Fibroblast of peridontal ligament (primary cell): ENCODE data around the gene GREB1.
A peak's percentile ranks its signal among the peaks of the same experiment; 100 is the strongest.

Source experiments
- DNase-seq: peaks from one replicate; pipeline ENCODE4 v3.0.0-alpha.2; 2010; ENCODE audit errors: extremely low read depth

GREB1 gene

DNA sequence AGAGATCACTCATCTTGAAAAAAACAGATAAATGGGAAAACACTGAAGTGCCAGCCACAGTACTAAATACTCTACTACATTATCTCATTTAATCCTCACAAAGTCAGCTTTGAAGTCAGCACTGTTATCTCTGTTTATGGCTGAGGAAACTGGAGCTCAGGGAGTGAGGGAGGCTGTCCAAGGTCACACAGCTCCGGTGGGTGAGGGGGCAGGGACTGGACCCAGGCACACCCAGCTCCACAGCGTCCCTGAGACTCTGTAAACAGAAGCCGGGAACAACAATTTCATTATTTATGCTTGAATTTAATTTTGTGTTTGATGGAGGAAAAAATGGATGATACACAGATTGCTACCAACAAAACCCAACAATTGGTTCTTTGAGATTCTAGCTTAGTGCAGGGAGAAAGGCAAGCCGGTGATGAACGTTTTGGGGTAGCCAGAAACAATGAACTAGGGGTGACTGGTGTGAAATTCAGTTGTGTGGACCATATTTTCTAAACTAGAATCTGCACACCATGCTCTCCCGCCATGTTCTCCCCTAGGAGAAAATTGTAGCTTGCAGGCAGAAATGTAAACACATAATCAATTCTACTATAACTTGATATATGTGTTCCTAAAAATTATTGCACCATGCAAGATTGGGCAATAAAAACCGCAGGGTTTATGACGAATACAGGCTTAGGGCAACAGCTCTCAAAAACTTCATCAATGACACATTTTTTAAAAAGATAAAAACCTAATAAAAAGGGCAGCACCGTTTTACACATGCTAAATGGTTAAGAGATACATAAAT, at the start of gene GREB1:
GREB1 (plus strand) TSS at position 768 of the 793 bp plus-strand sequence. CDS start 22,570 bp downstream, outside the sequence.
- peak; percentile 83 for DNase-seq

DNA sequence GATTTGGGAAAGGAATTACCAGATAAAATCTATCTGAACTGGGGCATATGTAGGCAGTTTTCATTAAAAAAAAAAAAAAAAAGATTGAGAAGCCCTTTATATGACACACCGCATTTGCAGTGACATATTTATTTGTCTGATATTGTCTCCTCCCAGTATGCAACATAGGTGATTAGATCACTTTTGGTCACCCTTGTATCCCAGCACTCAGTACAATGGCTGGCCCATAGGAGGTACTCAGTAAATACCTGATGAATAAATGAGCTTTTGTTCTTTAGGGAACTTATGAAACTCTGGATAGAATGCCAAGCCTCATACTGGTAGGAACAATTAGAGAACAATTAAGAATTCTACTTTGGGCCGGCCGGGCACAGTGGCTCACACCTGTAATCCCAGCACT, 45.0 kb upstream of the GREB1 start:
- DNase-seq: no peak

DNA sequence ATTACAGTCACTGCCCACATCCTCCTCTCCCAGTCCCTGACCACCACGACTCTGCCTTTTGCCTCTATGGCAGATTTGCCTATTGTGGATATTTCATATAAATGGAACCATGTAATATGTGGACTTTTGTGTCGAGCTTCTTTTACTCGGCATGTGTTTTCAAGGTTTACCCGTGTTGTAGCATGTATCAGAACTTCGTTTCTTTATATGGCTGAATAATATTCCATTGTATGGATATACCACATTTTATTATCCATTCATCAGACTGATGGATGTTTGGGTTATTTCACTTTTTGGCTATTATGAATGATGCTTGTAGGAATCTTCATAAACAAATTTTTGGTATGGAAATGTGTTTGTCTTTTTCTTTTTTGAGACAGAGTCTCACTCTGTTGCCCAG, 43.7 kb upstream of the GREB1 start:
- DNase-seq: no peak

DNA sequence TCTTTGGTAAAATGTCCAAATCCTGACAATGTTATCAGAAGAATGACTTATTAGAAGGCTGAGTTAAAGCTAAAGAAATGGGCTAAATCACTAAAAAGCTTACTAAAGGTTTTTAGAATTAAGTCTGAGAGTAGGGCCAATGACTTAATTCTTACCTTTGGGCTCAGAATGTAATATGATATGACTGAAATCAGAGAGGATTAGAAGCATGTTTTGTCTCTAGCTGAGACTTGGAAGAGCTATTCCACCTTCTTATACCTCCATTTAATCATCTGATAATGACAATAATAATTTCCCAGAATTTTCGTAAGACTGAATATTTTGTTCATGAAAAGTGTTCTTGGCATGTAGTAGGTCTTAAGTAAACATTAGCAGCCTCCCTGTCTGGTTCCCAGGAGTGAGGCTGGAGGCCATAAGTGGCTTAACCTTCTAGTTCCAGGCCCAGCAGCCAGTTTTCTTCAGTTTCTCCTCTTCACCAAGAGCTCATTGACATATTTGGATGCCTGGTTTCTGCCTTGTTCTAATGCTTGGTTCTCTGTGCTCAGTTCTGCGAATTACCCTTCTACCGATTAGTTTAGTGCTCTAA, 42.4 kb upstream of the GREB1 start:
- DNase-seq: no peak

DNA sequence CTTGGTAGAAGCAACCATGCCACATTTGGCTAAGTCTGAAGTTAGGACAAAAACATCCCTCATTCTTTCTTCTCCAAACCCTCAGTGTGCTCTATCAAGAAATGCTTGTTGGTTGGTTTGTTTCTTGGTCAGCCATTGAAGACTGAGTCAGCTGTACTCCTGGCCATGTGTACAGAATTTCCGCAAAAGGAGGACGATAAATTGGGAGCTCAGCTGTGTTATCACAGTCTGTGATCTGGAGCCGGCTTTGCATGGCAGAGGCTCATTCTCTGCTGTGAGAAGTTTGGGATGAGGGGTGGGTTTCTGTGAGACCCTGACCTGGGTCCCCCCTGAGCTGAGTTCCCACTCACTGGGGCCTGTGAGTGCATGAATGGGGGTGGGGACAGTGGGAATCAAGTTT, 41.6 kb upstream of the GREB1 start:
- no peak for DNase-seq

DNA sequence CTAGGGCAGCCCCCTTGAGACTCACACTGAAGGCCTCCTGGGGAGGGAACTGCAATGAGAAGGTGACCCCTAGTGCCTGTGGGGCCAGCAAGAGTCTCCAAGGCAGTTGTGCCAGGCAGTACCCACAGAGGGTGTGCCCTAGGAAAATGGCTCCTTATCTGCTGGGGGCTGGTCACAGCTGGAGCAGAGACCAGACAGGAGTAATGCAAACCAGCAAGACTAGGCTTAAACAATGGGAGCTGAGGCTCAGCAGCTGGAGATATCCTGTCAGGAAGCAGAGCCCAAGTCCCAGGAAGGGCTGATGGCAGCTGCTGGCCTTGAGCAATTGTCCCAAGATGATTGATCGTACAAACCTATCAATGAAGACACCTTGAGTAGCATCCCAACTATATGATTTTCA, 41.1 kb upstream of the GREB1 start:
- no peak for DNase-seq

- DNase-seq: no peak
Observed at GRCh38 chr2:11493282-11493681, 40.6 kb upstream of the GREB1 start.

- DNase-seq: no peak
Observed at GRCh38 chr2:11494310-11494709, 39.5 kb upstream of the GREB1 start.

- DNase-seq: no peak
Observed at GRCh38 chr2:11495844-11496681, 37.8 kb upstream of the GREB1 start.

GRCh38 chr2:11498543-11499034, 35.3 kb upstream of the GREB1 start:
- no peak for DNase-seq

DNA sequence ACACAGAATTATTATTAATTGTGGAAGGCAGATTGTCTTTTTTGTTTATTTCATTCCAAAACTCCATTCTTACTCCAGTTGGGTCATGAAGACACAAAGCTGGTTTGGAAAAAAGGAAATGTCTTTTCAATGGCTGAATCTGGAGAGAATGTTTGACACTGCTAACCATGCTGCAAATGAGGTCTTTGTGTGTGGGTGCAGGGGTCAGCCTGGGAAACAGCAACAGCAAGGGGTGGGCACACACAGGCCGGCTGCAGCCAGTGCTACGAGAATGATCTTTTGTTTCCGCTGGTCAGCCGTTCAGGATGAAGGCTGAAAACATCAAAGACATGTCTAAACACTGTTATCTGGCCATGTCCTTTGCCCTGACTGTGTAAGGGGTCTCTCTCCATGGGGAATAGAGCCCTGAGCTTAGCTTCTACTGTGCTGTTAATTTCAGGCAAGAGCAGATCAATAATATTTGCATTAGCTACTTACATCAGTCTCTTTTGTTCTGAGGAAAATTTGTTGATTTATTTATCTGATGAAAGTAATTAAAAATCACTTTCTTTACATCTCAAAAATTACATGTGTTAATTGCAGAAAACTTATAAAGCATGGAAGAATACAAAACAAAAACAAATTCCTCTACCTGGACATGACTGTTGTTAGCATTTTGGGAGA, 34.6 kb upstream of the GREB1 start:
- DNase-seq: no peak

GRCh38 chr2:11500702-11501303, 33.0 kb upstream of the GREB1 start:
- peak; percentile 6 for DNase-seq

- no peak for DNase-seq
Observed at GRCh38 chr2:11502740-11503292, 31.0 kb upstream of the GREB1 start.

DNA sequence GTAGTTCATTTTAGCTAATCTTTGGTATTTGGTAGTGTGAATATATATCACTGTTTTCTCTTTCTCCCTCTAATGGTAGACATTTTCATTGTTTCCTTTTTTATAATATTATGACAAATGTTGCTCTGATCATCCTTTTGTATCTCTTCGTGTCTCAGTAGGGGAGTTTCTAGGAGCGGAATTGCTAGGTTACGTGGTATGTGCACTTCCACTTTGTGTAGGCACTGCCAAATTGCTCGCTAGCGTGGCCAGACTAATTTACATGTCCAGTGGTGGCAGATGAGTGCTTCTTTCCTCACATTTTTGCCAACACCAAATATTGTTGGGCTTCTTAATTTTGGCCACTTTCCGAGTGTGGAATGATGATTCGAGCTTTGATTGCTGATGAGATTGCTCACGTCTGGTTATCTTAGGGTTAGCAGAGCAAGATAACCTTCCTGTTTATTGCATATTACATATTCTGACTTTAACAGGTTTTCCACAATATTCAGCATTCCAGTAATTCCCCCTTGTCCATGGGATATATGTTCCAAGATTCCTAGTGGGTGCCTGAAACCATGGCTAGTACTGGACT, 30.4 kb upstream of the GREB1 start:
- DNase-seq: no peak

GRCh38 chr2:11505652-11506610, 27.9 kb upstream of the GREB1 start:
- no peak for DNase-seq

DNA sequence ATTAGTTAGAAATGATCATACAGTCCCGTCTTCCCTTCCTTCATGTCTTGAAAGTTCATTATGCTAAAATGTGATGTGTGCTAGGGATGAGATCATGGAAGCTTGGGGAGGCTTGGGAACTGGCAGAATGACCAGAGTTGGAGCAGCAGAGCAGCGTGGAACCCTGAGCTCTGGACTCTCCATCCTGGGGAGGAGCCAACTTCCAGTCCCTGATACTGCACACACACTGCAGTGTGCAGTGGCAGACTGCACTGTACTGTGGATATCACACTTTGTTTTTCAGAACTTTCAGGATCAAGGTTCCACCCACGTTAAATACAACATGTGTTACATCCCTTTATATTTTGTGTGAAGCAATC, 27.3 kb upstream of the GREB1 start:
- no peak for DNase-seq

- DNase-seq: no peak
Observed at GRCh38 chr2:11507517-11507916, 26.3 kb upstream of the GREB1 start.

DNA sequence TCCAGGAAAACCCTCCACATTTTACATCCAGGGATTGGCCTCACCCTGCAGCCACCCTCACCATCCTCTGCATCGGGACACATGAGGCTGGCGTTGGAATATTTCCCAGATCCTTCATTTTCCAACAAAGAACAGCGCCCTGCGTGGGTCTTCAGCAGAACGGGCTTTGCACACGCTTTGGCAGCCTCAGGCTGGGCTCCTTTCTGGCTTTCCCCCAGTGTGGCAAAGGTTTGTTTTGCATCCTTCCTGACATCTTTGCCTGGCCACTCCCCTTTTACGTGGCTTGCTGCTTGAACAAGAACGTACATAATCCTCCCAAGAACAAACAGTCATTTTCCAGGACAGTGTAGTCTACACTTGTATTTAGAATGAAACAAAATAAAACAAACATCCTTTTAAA, 25.6 kb upstream of the GREB1 start:
- DNase-seq: no peak

- DNase-seq: no peak
Observed at GRCh38 chr2:11509657-11510360, 24.0 kb upstream of the GREB1 start.
